Nephron (organoid): ENCODE results near the gene SLCO1A2.

ENCODE experiments used
- H3K27ac Mint-ChIP-seq, 3 experiments: 2 replicates each; pipeline ENCODE4 v1.8.0; 2020; ENCODE audit warnings: mixed read lengths in 3 of 3, mild to moderate bottlenecking in 2 of 3, moderate library complexity in 1 of 3
- H3K27me3 Mint-ChIP-seq: 2 replicates; pipeline ENCODE4 v1.8.0; 2021; ENCODE audit warnings: low read depth, mild to moderate bottlenecking, moderate library complexity, mixed read lengths
- H3K36me3 Mint-ChIP-seq: 2 replicates; pipeline ENCODE4 v1.8.0; 2020; ENCODE audit warnings: low read depth, mixed read lengths
- H3K4me1 Mint-ChIP-seq: 2 replicates; pipeline ENCODE4 v1.8.0; 2020; ENCODE audit warnings: mixed read lengths
- H3K4me3 Mint-ChIP-seq, 3 experiments: 2 replicates each; pipeline ENCODE4 v1.8.0; 2020; ENCODE audit warnings: mild to moderate bottlenecking in 3 of 3, mixed read lengths in 3 of 3, moderate library complexity in 2 of 3
- H3K9me3 Mint-ChIP-seq: 2 replicates; pipeline ENCODE4 v1.8.0; 2020; ENCODE audit warnings: mixed read lengths
- TF ChIP-seq, protein P1 (sequence below), 3 experiments: fragments of 200-600 bp; sonication (generic); IDR thresholded peaks; one replicate each; pipeline ENCODE4 v1.5.0; 2021; ENCODE audit warnings: antibody characterized with exemption in 3 of 3; ENCODE audit not compliant: unreplicated experiment in 3 of 3

Gene SLCO1A2

DNA sequence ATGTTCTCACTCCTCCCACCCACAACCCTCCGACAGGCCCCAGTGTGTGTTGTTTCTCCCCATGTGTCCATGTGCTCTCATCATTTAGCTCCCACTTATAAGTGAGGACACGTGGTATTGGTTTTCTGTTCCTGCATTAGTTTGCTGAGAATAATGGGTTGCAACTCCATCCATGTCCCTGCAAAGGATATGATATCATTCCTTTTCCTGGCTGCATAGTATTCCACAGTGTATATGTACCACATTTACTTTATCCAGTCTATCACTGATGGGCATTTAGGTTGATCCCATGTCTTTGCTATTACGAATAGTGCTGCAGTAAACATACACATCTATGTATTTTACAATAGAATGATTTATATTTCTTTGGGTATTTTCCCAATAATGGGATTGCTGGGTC is 77.5 kb downstream of the SLCO1A2 start:
- H3K4me3 Mint-ChIP-seq: no peak overlapping the region
- no peak overlapping the region for H3K27ac Mint-ChIP-seq
- no peaks in the 10 kb centered on the region for H3K36me3 Mint-ChIP-seq
- TF ChIP-seq, protein P1, sequence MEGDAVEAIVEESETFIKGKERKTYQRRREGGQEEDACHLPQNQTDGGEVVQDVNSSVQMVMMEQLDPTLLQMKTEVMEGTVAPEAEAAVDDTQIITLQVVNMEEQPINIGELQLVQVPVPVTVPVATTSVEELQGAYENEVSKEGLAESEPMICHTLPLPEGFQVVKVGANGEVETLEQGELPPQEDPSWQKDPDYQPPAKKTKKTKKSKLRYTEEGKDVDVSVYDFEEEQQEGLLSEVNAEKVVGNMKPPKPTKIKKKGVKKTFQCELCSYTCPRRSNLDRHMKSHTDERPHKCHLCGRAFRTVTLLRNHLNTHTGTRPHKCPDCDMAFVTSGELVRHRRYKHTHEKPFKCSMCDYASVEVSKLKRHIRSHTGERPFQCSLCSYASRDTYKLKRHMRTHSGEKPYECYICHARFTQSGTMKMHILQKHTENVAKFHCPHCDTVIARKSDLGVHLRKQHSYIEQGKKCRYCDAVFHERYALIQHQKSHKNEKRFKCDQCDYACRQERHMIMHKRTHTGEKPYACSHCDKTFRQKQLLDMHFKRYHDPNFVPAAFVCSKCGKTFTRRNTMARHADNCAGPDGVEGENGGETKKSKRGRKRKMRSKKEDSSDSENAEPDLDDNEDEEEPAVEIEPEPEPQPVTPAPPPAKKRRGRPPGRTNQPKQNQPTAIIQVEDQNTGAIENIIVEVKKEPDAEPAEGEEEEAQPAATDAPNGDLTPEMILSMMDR (IDR thresholded peaks at IDR 0.05; ENCODE audit: unreplicated experiment in 3 of 3): no peak
- H3K9me3 Mint-ChIP-seq: peaks cover 2% of the 10 kb centered on the region
- H3K4me1 Mint-ChIP-seq: no peaks in the 10 kb centered on the region
- no peaks in the 10 kb centered on the region for H3K27me3 Mint-ChIP-seq

DNA sequence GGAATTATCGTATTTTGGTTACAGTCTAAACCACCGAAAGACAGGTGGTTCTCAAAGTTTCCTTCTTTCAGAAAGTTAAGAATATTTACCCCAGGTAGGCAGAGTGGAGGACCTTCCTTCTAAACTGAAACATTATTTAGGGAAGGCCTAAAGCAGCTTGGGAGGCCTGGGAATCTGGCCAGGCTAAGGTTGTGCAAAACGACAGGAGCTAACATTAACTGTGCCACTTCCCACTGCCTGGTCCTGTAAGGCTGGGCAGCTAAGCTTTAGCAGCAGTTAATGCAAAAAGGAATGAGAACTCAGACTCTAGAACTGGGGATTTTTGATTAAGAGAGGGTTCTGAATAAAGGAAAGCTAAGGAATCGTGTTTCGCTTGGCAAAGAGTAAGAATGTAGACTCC is 82.6 kb downstream of the SLCO1A2 start:
- H3K27ac Mint-ChIP-seq: no peak overlapping the region
- no peaks in the 10 kb centered on the region for H3K36me3 Mint-ChIP-seq
- no peaks in the 10 kb centered on the region for H3K27me3 Mint-ChIP-seq
- H3K4me1 Mint-ChIP-seq: no peaks in the 10 kb centered on the region
- H3K9me3 Mint-ChIP-seq: no peaks in the 10 kb centered on the region
- TF ChIP-seq, protein P1 (IDR thresholded peaks at IDR 0.05; ENCODE audit: unreplicated experiment in 3 of 3): no peak
- H3K4me3 Mint-ChIP-seq: no peak overlapping the region

DNA sequence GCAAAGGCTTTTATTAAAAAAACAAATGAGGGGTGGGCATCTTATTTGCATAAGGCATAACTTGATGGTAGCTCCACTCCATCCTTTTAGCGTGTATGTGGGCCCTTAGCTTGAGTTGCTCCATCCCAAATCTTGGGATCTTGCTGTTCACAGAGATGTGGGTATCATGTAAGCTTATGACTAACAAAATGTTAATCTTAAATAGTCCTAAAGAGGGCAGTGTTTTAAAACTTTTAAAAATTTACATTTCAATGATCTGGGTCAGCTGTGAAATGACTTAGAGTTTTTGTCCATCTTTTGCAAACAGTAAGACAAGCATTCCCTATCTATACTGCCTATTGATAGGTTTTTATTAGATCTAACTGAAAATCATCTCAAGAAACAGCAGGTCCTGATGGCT is 86.0 kb downstream of the SLCO1A2 start:
- TF ChIP-seq, protein P1 (IDR thresholded peaks at IDR 0.05; ENCODE audit: unreplicated experiment in 3 of 3): peak in 1 of 3 experiments; percentile 38
- H3K27ac Mint-ChIP-seq: no peak overlapping the region
- no peaks in the 10 kb centered on the region for H3K4me1 Mint-ChIP-seq
- H3K4me3 Mint-ChIP-seq: no peak overlapping the region
- H3K27me3 Mint-ChIP-seq: peaks cover 4% of the 10 kb centered on the region
- no peaks in the 10 kb centered on the region for H3K36me3 Mint-ChIP-seq
- no peaks in the 10 kb centered on the region for H3K9me3 Mint-ChIP-seq

DNA sequence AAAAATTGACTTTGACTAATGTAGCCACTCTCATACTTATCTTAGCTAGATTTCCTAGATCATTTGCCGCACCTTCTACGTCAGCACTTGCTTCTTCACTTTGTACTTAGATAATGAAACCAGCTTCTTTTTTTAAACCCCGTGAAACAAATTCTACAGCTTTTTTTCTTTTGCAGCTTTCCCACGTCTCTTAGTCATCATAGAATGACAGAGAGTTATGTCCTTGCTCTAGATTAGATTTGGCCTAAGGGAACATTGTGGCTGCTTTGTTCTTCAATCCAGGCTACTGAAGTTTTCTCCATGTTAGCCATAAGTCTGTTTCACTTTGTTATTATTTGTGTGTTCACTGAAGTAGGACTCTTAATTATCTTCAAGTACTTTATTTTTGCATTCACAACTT is 94.9 kb downstream of the SLCO1A2 start:
- Mint-ChIP-seq H3K9me3 (no peaks in the 10 kb centered on the region), H3K4me1 (no peaks in the 10 kb centered on the region), H3K27ac (no peak overlapping the region), H3K27me3 (no peaks in the 10 kb centered on the region), H3K36me3 (no peaks in the 10 kb centered on the region), H3K4me3 (no peak overlapping the region)
- TF ChIP-seq, protein P1 (IDR thresholded peaks at IDR 0.05; ENCODE audit: unreplicated experiment in 3 of 3): no peak

DNA sequence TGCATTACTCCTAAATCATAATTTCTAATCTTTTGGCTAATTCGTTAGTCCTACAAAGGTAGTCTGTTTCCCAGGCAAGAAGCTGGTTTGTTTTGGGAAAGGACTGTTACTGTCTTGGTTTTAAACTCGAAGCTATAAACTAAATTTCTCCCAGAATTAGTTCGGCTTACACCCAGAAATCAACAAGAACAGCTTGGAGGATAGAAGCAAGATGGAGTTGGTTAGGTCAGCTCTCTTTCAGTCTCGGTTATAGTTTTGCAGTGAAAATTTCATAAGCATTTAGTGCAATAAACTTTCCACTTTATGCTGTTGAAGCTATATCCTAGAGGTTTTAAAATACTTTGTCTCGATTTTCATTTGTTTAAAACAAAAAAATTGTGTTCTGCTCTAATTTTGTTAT is 100.3 kb downstream of the SLCO1A2 start:
- Mint-ChIP-seq H3K27me3 (no peaks in the 10 kb centered on the region), H3K4me3 (no peak overlapping the region), H3K4me1 (no peaks in the 10 kb centered on the region), H3K9me3 (no peaks in the 10 kb centered on the region), H3K36me3 (no peaks in the 10 kb centered on the region), H3K27ac (no peak overlapping the region)
- TF ChIP-seq, protein P1 (IDR thresholded peaks at IDR 0.05; ENCODE audit: unreplicated experiment in 3 of 3): no peak

DNA sequence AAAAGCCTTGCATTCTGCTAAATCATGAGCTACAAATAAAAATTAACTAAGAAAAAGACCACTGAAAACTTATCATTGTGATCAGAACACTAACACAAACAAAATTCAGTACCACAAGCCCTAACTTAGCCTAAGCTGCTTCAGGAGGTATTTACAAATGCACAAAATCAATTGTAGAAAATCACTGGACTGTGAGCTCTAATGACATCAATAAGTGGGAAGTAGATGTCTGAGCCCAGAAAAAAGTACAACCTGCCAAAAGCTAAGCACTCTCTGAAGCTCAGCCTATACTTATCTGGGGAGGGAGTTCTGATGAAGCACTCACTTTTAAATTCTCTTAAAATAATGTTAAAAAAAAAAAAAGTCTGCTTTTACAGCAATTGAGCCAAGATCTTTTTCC is 110.8 kb downstream of the SLCO1A2 start:
- no peaks in the 10 kb centered on the region for H3K9me3 Mint-ChIP-seq
- H3K4me3 Mint-ChIP-seq: no peak overlapping the region
- no peak overlapping the region for H3K27ac Mint-ChIP-seq
- no peaks in the 10 kb centered on the region for H3K27me3 Mint-ChIP-seq
- H3K36me3 Mint-ChIP-seq: no peaks in the 10 kb centered on the region
- H3K4me1 Mint-ChIP-seq: no peaks in the 10 kb centered on the region
- TF ChIP-seq, protein P1 (IDR thresholded peaks at IDR 0.05; ENCODE audit: unreplicated experiment in 3 of 3): no peak
